ENCODE data around the gene FAM228B.

DNA sequence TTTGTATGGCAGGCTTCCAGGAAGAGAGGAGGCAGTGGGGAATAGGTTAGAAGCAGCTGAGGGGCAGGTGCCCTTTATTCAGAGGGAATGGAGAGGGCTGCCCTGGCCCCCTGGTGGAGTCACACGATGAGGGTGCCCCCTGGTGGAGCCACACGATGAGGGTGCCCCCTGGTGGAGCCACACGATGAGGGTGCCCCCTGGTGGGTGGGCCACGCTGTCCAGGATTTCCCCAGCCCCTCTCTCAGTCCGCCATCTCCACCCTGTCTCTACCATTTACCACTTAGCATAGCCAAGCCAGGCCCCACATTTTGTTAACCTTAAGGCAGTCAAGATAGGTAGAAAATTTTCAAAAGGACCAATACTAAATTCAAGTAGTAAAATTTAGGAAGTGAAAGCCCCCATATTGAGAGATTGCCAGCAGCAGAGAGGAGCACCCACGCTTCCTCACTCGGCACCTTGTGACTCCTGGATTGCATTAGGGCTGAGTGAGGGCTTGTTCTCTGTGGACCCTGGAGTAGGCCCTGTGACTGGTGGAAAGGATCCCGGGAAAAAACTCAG, 41.2 kb downstream of the FAM228B start:
- TF ChIP-seq, protein P1, sequence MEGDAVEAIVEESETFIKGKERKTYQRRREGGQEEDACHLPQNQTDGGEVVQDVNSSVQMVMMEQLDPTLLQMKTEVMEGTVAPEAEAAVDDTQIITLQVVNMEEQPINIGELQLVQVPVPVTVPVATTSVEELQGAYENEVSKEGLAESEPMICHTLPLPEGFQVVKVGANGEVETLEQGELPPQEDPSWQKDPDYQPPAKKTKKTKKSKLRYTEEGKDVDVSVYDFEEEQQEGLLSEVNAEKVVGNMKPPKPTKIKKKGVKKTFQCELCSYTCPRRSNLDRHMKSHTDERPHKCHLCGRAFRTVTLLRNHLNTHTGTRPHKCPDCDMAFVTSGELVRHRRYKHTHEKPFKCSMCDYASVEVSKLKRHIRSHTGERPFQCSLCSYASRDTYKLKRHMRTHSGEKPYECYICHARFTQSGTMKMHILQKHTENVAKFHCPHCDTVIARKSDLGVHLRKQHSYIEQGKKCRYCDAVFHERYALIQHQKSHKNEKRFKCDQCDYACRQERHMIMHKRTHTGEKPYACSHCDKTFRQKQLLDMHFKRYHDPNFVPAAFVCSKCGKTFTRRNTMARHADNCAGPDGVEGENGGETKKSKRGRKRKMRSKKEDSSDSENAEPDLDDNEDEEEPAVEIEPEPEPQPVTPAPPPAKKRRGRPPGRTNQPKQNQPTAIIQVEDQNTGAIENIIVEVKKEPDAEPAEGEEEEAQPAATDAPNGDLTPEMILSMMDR (conservative IDR thresholded peaks at IDR 0.05 in 1 of 2, IDR thresholded peaks at IDR 0.05 in 1 of 2; ENCODE audit: low read depth in 1 of 2, low read length in 2 of 2) = peak; percentile 51 to 52
- no peak for TF ChIP-seq EZH2 (IDR thresholded peaks at IDR 0.05; ENCODE audit: low read length, missing control alignments)

Data from fibroblast of lung (primary cell).